B cell (primary cell): ENCODE measurements around the gene MSH3. TPM values are rescaled to one million over a fixed set of nuclear protein-coding genes. Genes with fewer than 3 reads are reported as not detected.
A peak's percentile ranks its signal among the peaks of the same experiment; 100 is the strongest.

Source experiments
- ATAC-seq: fragments of 200-7000 bp; cut with Tn5 transposase; one replicate; pipeline ENCODE4 v1.10.0; 2021; ENCODE audit warnings: low read depth, mild to moderate bottlenecking, moderate number of reproducible peaks, moderate library complexity
- CTCF ChIA-PET: fragments of 350-600 bp; sonication (Branson Sonifier 250); formaldehyde crosslinking; loops from one replicate; lab custom pipeline; 2021; ENCODE audit warnings: antibody characterized with exemption, inconsistent platforms; lab: Charles Lee
- POLR2A ChIA-PET: fragments of 350-600 bp; sonication (Branson Sonifier 250); formaldehyde crosslinking; loops from one replicate; lab custom pipeline; 2021; ENCODE audit warnings: antibody characterized with exemption; lab: Charles Lee
- DNase-seq: peaks from one replicate; pipeline ENCODE4 v3.0.0; 2013
- H2AFZ ChIP-seq: 2 replicates; pipeline ENCODE4 v1.6.1; 2012; ENCODE audit warnings: mild to moderate bottlenecking, low read depth, low read length; ENCODE audit not compliant: insufficient read depth, poor library complexity, severe bottlenecking
- H3K27ac ChIP-seq, 2 donors: 1 replicate in 1 of 2; 2 replicates in 1 of 2; pipeline ENCODE4 v1.5.1; 2012 to 2013; ENCODE audit warnings: low read length in 2 of 2, mild to moderate bottlenecking in 2 of 2, moderate library complexity in 1 of 2
- H3K27me3 ChIP-seq, 4 experiments: fragments of 200-600 bp in 1 of 4; sonication (generic) in 1 of 4; replicated peaks in 1 of 4; 1 replicate in 2 of 4; 2 replicates in 2 of 4; pipeline versions ENCODE4 v1.6.1 to v1.7.0; 2013 to 2016; ENCODE audit warnings: low read length in 3 of 4, mild to moderate bottlenecking in 2 of 4, mixed read lengths in 1 of 4, moderate library complexity in 1 of 4; ENCODE audit not compliant: insufficient read depth in 4 of 4, control insufficient read depth in 3 of 4; ENCODE audit errors: control extremely low read depth in 1 of 4
- H3K36me3 ChIP-seq, 2 experiments: replicated peaks in 1 of 2; 1 replicate in 1 of 2; 2 replicates in 1 of 2; pipeline versions ENCODE4 v1.6.1 to v1.7.1; 2013; ENCODE audit warnings: low read length in 1 of 2; ENCODE audit not compliant: insufficient read depth in 2 of 2, control insufficient read depth in 1 of 2; ENCODE audit errors: control extremely low read depth in 1 of 2, extremely low read depth in 1 of 2
- H3K4me1 ChIP-seq, 2 donors: fragments of 200-600 bp in 1 of 2; sonication (generic) in 1 of 2; 1 replicate in 1 of 2; 2 replicates in 1 of 2; pipeline versions ENCODE4 v1.5.1 to v1.6.1; 2013 to 2017; ENCODE audit warnings: low read length in 2 of 2; ENCODE audit not compliant: control insufficient read depth in 2 of 2, insufficient read depth in 2 of 2
- H3K4me2 ChIP-seq: replicated peaks from 2 replicates; pipeline ENCODE3; 2012; ENCODE audit warnings: mild to moderate bottlenecking, low read depth, low read length; ENCODE audit not compliant: poor library complexity, severe bottlenecking
- H3K4me3 ChIP-seq, 5 experiments: fragments of 200-600 bp in 1 of 5; sonication (generic) in 1 of 5; 1 replicate in 3 of 5; 2 replicates in 2 of 5; pipeline versions ENCODE4 v1.5.1 to v1.7.0; 2011 to 2016; ENCODE audit warnings: low read length in 4 of 5, mild to moderate bottlenecking in 4 of 5, low read depth in 2 of 5, control low read depth in 1 of 5, moderate library complexity in 1 of 5; ENCODE audit not compliant: insufficient read depth in 1 of 5; ENCODE audit errors: control extremely low read depth in 1 of 5, extremely low read depth in 1 of 5
- H3K79me2 ChIP-seq: fragments of 200-600 bp; sonication (generic); one replicate; pipeline ENCODE4 v1.6.0; 2016; ENCODE audit warnings: low read length; ENCODE audit not compliant: control insufficient read depth, insufficient read depth
- H3K9ac ChIP-seq: fragments of 200-600 bp; sonication (generic); 2 replicates; pipeline ENCODE4 v1.6.1; 2017; ENCODE audit warnings: mild to moderate bottlenecking, low read length, moderate library complexity
- H3K9me3 ChIP-seq, 3 donors: one replicate each; pipeline versions ENCODE4 v1.6.1 to v1.7.1; 2013; ENCODE audit warnings: low read length in 2 of 3; ENCODE audit not compliant: control insufficient read depth in 2 of 3, insufficient read depth in 1 of 3; ENCODE audit errors: control extremely low read depth in 1 of 3
- H4K20me1 ChIP-seq: 2 replicates; pipeline ENCODE4 v1.6.0; 2012; ENCODE audit warnings: mild to moderate bottlenecking, low read length; ENCODE audit not compliant: insufficient read depth, control insufficient read depth, poor library complexity, severe bottlenecking
- H3K27ac Mint-ChIP-seq: one replicate; pipeline ENCODE4 v1.8.0; 2021; ENCODE audit warnings: mixed read lengths
- H3K27me3 Mint-ChIP-seq: one replicate; pipeline ENCODE4 v1.8.0; 2021; ENCODE audit warnings: mixed read lengths
- H3K4me1 Mint-ChIP-seq: one replicate; pipeline ENCODE4 v1.8.0; 2021; ENCODE audit warnings: mixed read lengths
- H3K4me3 Mint-ChIP-seq: one replicate; pipeline ENCODE4 v1.8.0; 2021; ENCODE audit warnings: mixed read lengths
- H3K9me3 Mint-ChIP-seq: one replicate; pipeline ENCODE4 v1.8.0; 2022; ENCODE audit warnings: mixed read lengths; ENCODE audit not compliant: insufficient read depth
- CTCF ChIP-seq: fragments of 200-600 bp; IDR thresholded peaks from one replicate; pipeline ENCODE4 v1.8.0; 2022; ENCODE audit warnings: antibody characterized with exemption, mild to moderate bottlenecking
- EZH2 ChIP-seq: IDR thresholded peaks from 2 replicates; pipeline ENCODE4 v1.6.1; 2012; ENCODE audit warnings: borderline replicate concordance, low read depth, mild to moderate bottlenecking, moderate library complexity, low read length; ENCODE audit not compliant: insufficient read depth, poor library complexity, severe bottlenecking
- WGBS: methylation state at CpG from one replicate; pipeline ENCODE4 v1.1.5; 2013; ENCODE audit warnings: missing lambda C conversion rate; ENCODE audit not compliant: insufficient coverage; 5-methylcytosine and 5-hydroxymethylcytosine counted together
- intact Hi-C: fragments of 100-400 bp; cut with micrococcal nuclease; formaldehyde crosslinking; loops from one replicate; pipeline ENCODE4 v1.10.0; 2022
- polyA minus RNA-seq: library from RNA; depleted of rRNA, polyadenylated mRNA; stranded (reverse); fragments of >200 nt; gene quantifications from 2 replicates; pipeline ENCODE4 v1.2.3, GENCODE V29; 2012
- polyA plus RNA-seq: library from polyadenylated mRNA; depleted of rRNA; stranded (reverse); fragments of >200 nt; gene quantifications from 2 replicates; pipeline ENCODE4 v1.2.3, GENCODE V29; 2012
- total RNA-seq, 2 donors: library from RNA; stranded (reverse); fragments of 120-200 nt in 1 of 2; gene quantifications; 1 replicate in 1 of 2; 2 replicates in 1 of 2; pipeline versions ENCODE4 v1.2.3 to v1.2.4, GENCODE V29; 2013 to 2022

The MSH3 gene
- total RNA-seq (24.5 and 26.3 TPM in 2 replicates), polyA plus RNA-seq (3.5 and 4.5 TPM in 2 replicates), polyA minus RNA-seq (4.5 and 6.0 TPM in 2 replicates)
- total RNA-seq (2013), result 15.0 TPM

GRCh38 chr5:80654391-80655230 is at the start of gene MSH3, which contains the start of gene DHFR:
Gene MSH3 (plus strand): TSS chr5:80654652. CDS start chr5:80654728, 76 bp downstream.
Gene DHFR (minus strand): TSS chr5:80654983. CDS start chr5:80654489, 494 bp downstream.
- CTCF ChIA-PET, result interaction anchor here (0.5 kb wide), 1 partner anchor 15 kb away, joined by 3 read pairs; no protein-coding TSS in a partner anchor

More at GRCh38 chr5:80654391-80655230, at the start of gene MSH3, which contains the start of gene DHFR:
- H3K9me3 ChIP-seq, result no peaks in the 10 kb centered on the region
- peak within 1 kb of the TSS; percentile 88 for H3K9ac ChIP-seq
- H3K9me3 Mint-ChIP-seq, result no peaks in the 10 kb centered on the region
- ATAC-seq (peak; percentile 73), DNase-seq (peak; percentile 94)
- TF ChIP-seq CTCF (peak; percentile 28), EZH2 (no peak)
- no peaks in the 10 kb centered on the region for H3K27me3 ChIP-seq
- POLR2A ChIA-PET, result interaction anchor here (0.7 to 0.8 kb wide), 2 partner anchors 16 to 398 kb away, joined by 4 to 5 read pairs; partner anchors contain the start of gene SERINC5
- H3K4me3 Mint-ChIP-seq, result peak within 1 kb of the TSS; percentile 93
- H4K20me1 ChIP-seq, result peaks cover 15% of the 10 kb centered on the region
- no peaks in the 10 kb centered on the region for H3K27me3 Mint-ChIP-seq
- peaks cover 30% of the 10 kb centered on the region for H3K79me2 ChIP-seq
- peaks cover 17 to 21% of the 10 kb centered on the region in 2 donors for H3K4me1 ChIP-seq
- intact Hi-C loops, result loop anchor here (1.0 to 5.0 kb wide), 4 partner anchors 247 to 1623 kb away; partner anchors contain the start of genes MTX3, RPS23 and TENT2
- H3K27ac ChIP-seq, result peak within 1 kb of the TSS; percentile 68 to 71
- peaks cover 23% of the 10 kb centered on the region for H3K4me1 Mint-ChIP-seq
- peaks cover 4 to 17% of the 10 kb centered on the region in 2 experiments for H3K36me3 ChIP-seq
- peak within 1 kb of the TSS; percentile 82 for H2AFZ ChIP-seq
- H3K4me3 ChIP-seq, result peak within 1 kb of the TSS; percentile 59 to 90 (median 74)
- peak within 1 kb of the TSS; percentile 76 for H3K4me2 ChIP-seq
- WGBS, result 0% methylated on average over 68 of the region's 74 CpGs
- peak within 1 kb of the TSS; percentile 95 for H3K27ac Mint-ChIP-seq
